Measurements from ENCODE around the gene CRYZL1. TPM values are rescaled to one million over a fixed set of nuclear protein-coding genes. Genes with fewer than 3 reads are reported as not detected.

CRYZL1 gene
- 10 to 100 TPM; 24.4 to 47.3 (median 33.0) TPM for total RNA-seq

- Histone ChIP-seq H3K9me3 (no peaks in the 10 kb centered on the region), H3K4me1 (peaks cover 0 to 49% (median 16%) of the 10 kb centered on the region in 3 donors), H3K27ac (peak within 1 kb of the TSS; percentile 86 to 98 (median 94)), H3K36me3 (no peaks in the 10 kb centered on the region), H3K27me3 (no peaks in the 10 kb centered on the region), H3K4me3 (peak within 1 kb of the TSS; percentile 82 to 99)
- WGBS, 2 donors (ENCODE audit: low coverage in 1 of 2): 0 to 8% methylated on average over 8 to 9 of the region's 38 CpGs
- peak; percentile 90 for ATAC-seq
- TF ChIP-seq POLR2AphosphoS5 (IDR thresholded peaks at IDR 0.05) (peak; percentile 24), EP300 (IDR thresholded peaks at IDR 0.05) (no peak), POLR2A (IDR thresholded peaks at IDR 0.05) (peak in 1 of 2 donors; percentile 18)
Observed at GRCh38 chr21:33641352-33642026, at the start of gene CRYZL1. TSS of gene CRYZL1 (minus strand) at chr21:33641741. CDS start at chr21:33631551, 10,190 bp downstream.

- no peak overlapping the region for H3K4me3 ChIP-seq
- H3K9me3 ChIP-seq: no peaks in the 10 kb centered on the region
- no peaks in the 10 kb centered on the region for H3K36me3 ChIP-seq
- WGBS, 2 donors (ENCODE audit: low coverage in 1 of 2): 77 to 84% methylated on average over 4 to 5 of the region's 5 CpGs
- H3K27me3 ChIP-seq: no peaks in the 10 kb centered on the region
- H3K27ac ChIP-seq: no peak overlapping the region
- H3K4me1 ChIP-seq: peaks cover 7 to 36% (median 13%) of the 10 kb centered on the region in 3 donors
- TF ChIP-seq POLR2A (IDR thresholded peaks at IDR 0.05) (no peak), EP300 (IDR thresholded peaks at IDR 0.05) (no peak)
- no peak for ATAC-seq
Observed at GRCh38 chr21:33690874-33691273, 49.3 kb upstream of the CRYZL1 start.

GRCh38 chr21:33688353-33688752 lies 46.8 kb upstream of the CRYZL1 start:
- Histone ChIP-seq H3K36me3 (no peaks in the 10 kb centered on the region), H3K27me3 (no peaks in the 10 kb centered on the region), H3K9me3 (no peaks in the 10 kb centered on the region), H3K27ac (no peak overlapping the region), H3K4me1 (peaks cover 25 to 54% (median 31%) of the 10 kb centered on the region in 3 donors), H3K4me3 (no peak overlapping the region)
- no peak for ATAC-seq
- 56 to 86% methylated on average over 1 of the region's 1 CpG for WGBS, 2 donors (ENCODE audit: low coverage in 1 of 2)
- TF ChIP-seq POLR2AphosphoS5 (IDR thresholded peaks at IDR 0.05): no peak
- TF ChIP-seq POLR2A (IDR thresholded peaks at IDR 0.05): no peak
- TF ChIP-seq EP300 (IDR thresholded peaks at IDR 0.05): no peak
- TF ChIP-seq CTCF (IDR thresholded peaks at IDR 0.05): no peak

GRCh38 chr21:33687634-33688033 lies 46.1 kb upstream of the CRYZL1 start:
- TF ChIP-seq POLR2A (IDR thresholded peaks at IDR 0.05) (no peak), POLR2AphosphoS5 (IDR thresholded peaks at IDR 0.05) (no peak), EP300 (IDR thresholded peaks at IDR 0.05) (no peak), CTCF (IDR thresholded peaks at IDR 0.05) (no peak)
- Histone ChIP-seq H3K4me3 (no peak overlapping the region), H3K27ac (no peak overlapping the region), H3K36me3 (no peaks in the 10 kb centered on the region), H3K4me1 (peaks cover 25 to 57% (median 34%) of the 10 kb centered on the region in 3 donors), H3K9me3 (no peaks in the 10 kb centered on the region), H3K27me3 (no peaks in the 10 kb centered on the region)
- WGBS, 2 donors (ENCODE audit: low coverage in 1 of 2): 82 to 83% methylated on average over 3 of the region's 3 CpGs
- ATAC-seq: no peak

GRCh38 chr21:33686386-33686785 lies 44.8 kb upstream of the CRYZL1 start:
- H3K27ac ChIP-seq: no peak overlapping the region
- no peaks in the 10 kb centered on the region for H3K27me3 ChIP-seq
- peaks cover 25 to 57% (median 34%) of the 10 kb centered on the region in 3 donors for H3K4me1 ChIP-seq
- no peaks in the 10 kb centered on the region for H3K9me3 ChIP-seq
- H3K4me3 ChIP-seq: no peak overlapping the region
- no peak for TF ChIP-seq POLR2A (IDR thresholded peaks at IDR 0.05)
- TF ChIP-seq CTCF (IDR thresholded peaks at IDR 0.05): no peak
- no peak for TF ChIP-seq EP300 (IDR thresholded peaks at IDR 0.05)
- TF ChIP-seq POLR2AphosphoS5 (IDR thresholded peaks at IDR 0.05): no peak
- H3K36me3 ChIP-seq: no peaks in the 10 kb centered on the region
- ATAC-seq: no peak
- 65 to 75% methylated on average over 3 of the region's 3 CpGs for WGBS, 2 donors (ENCODE audit: low coverage in 1 of 2)

- no peak for ATAC-seq
- Histone ChIP-seq H3K9me3 (no peaks in the 10 kb centered on the region), H3K27ac (no peak overlapping the region), H3K4me1 (peaks cover 25 to 57% (median 34%) of the 10 kb centered on the region in 3 donors), H3K36me3 (no peaks in the 10 kb centered on the region), H3K27me3 (no peaks in the 10 kb centered on the region), H3K4me3 (no peak overlapping the region)
- TF ChIP-seq EP300 (IDR thresholded peaks at IDR 0.05): no peak
Observed at GRCh38 chr21:33685613-33686197, 44.2 kb upstream of the CRYZL1 start.

Data from gastroesophageal sphincter (tissue), 4 donors.